Measurements from ENCODE around the gene MLNR. TPM values are rescaled to one million over a fixed set of nuclear protein-coding genes. Genes with fewer than 3 reads are reported as not detected.

The MLNR gene
- total and polyA plus RNA-seq, 4 donors = 0.21 TPM; not detected in 3

- H3K36me3 ChIP-seq (ENCODE audit: control insufficient read depth, insufficient read depth, low read length) = peaks cover 3% of the 10 kb centered on the region
- no peak overlapping the region for H3K27ac ChIP-seq (ENCODE audit: low read depth, low read length)
- no peak overlapping the region for H3K4me3 ChIP-seq (ENCODE audit: low read depth, low read length)
- H3K9me3 ChIP-seq (ENCODE audit: control insufficient read depth, insufficient read depth, low read length) = no peaks in the 10 kb centered on the region
- WGBS (ENCODE audit: insufficient coverage) = 95% methylated on average over 4 of the region's 5 CpGs
- H3K27me3 ChIP-seq (ENCODE audit: control insufficient read depth, insufficient read depth, low read length) = no peaks in the 10 kb centered on the region
- peaks cover 8% of the 10 kb centered on the region for H3K4me1 ChIP-seq (ENCODE audit: control insufficient read depth, insufficient read depth, low read length)
- DNase-seq (ENCODE audit: low read depth in 4 of 6, low spot score in 6 of 6) = no peak
These were observed 9.5 kb upstream of the MLNR start for GRCh38 chr13:49210669-49211068.

- no peak overlapping the region for H3K4me3 ChIP-seq (ENCODE audit: low read depth, low read length)
- no CpG with 5 or more reads among the region's 1 CpG for WGBS (ENCODE audit: insufficient coverage)
These were observed 6.6 kb upstream of the MLNR start for GRCh38 chr13:49213539-49213938.

GRCh38 chr13:49213997-49214916 is 5.9 kb upstream of the MLNR start:
- no peaks in the 10 kb centered on the region for H3K36me3 ChIP-seq (ENCODE audit: control insufficient read depth, insufficient read depth, low read length)
- H3K27me3 ChIP-seq (ENCODE audit: control insufficient read depth, insufficient read depth, low read length) = peaks cover 21% of the 10 kb centered on the region
- peaks cover 15% of the 10 kb centered on the region for H3K4me1 ChIP-seq (ENCODE audit: control insufficient read depth, insufficient read depth, low read length)
- H3K4me3 ChIP-seq (ENCODE audit: low read depth, low read length) = no peak overlapping the region
- no peak overlapping the region for H3K27ac ChIP-seq (ENCODE audit: low read depth, low read length)
- peak in 1 of 6 donors; percentile 10 for DNase-seq (ENCODE audit: low read depth in 4 of 6, low spot score in 6 of 6)
- 41% methylated on average over 3 of the region's 6 CpGs for WGBS (ENCODE audit: insufficient coverage)
- no peaks in the 10 kb centered on the region for H3K9me3 ChIP-seq (ENCODE audit: control insufficient read depth, insufficient read depth, low read length)

More at GRCh38 chr13:49213539-49213938, 6.6 kb upstream of the MLNR start:
- H3K36me3 ChIP-seq (ENCODE audit: control insufficient read depth, insufficient read depth, low read length) = no peaks in the 10 kb centered on the region
- H3K27me3 ChIP-seq (ENCODE audit: control insufficient read depth, insufficient read depth, low read length) = peaks cover 13% of the 10 kb centered on the region
- DNase-seq (ENCODE audit: low read depth in 4 of 6, low spot score in 6 of 6) = no peak
- no peak overlapping the region for H3K27ac ChIP-seq (ENCODE audit: low read depth, low read length)
- H3K4me1 ChIP-seq (ENCODE audit: control insufficient read depth, insufficient read depth, low read length) = peaks cover 12% of the 10 kb centered on the region
- no peaks in the 10 kb centered on the region for H3K9me3 ChIP-seq (ENCODE audit: control insufficient read depth, insufficient read depth, low read length)

GRCh38 chr13:49214917-49215376 is 5.2 kb upstream of the MLNR start:
- no peak overlapping the region for H3K27ac ChIP-seq (ENCODE audit: low read depth, low read length)
- no peaks in the 10 kb centered on the region for H3K9me3 ChIP-seq (ENCODE audit: control insufficient read depth, insufficient read depth, low read length)
- no peaks in the 10 kb centered on the region for H3K36me3 ChIP-seq (ENCODE audit: control insufficient read depth, insufficient read depth, low read length)
- peaks cover 15% of the 10 kb centered on the region for H3K4me1 ChIP-seq (ENCODE audit: control insufficient read depth, insufficient read depth, low read length)
- H3K27me3 ChIP-seq (ENCODE audit: control insufficient read depth, insufficient read depth, low read length) = peaks cover 27% of the 10 kb centered on the region
- DNase-seq (ENCODE audit: low read depth in 4 of 6, low spot score in 6 of 6) = no peak
- no peak overlapping the region for H3K4me3 ChIP-seq (ENCODE audit: low read depth, low read length)
- WGBS (ENCODE audit: insufficient coverage) = 85% methylated on average over 2 of the region's 6 CpGs

GRCh38 chr13:49216334-49216733 is 3.8 kb upstream of the MLNR start:
- Histone ChIP-seq H3K27ac (ENCODE audit: low read depth, low read length) (no peak overlapping the region), H3K27me3 (ENCODE audit: control insufficient read depth, insufficient read depth, low read length) (peaks cover 37% of the 10 kb centered on the region), H3K9me3 (ENCODE audit: control insufficient read depth, insufficient read depth, low read length) (no peaks in the 10 kb centered on the region), H3K4me3 (ENCODE audit: low read depth, low read length) (no peak overlapping the region), H3K4me1 (ENCODE audit: control insufficient read depth, insufficient read depth, low read length) (peaks cover 23% of the 10 kb centered on the region), H3K36me3 (ENCODE audit: control insufficient read depth, insufficient read depth, low read length) (no peaks in the 10 kb centered on the region)
- DNase-seq (ENCODE audit: low read depth in 4 of 6, low spot score in 6 of 6) = no peak
- WGBS (ENCODE audit: insufficient coverage) = 100% methylated on average over 1 of the region's 6 CpGs

GRCh38 chr13:49217962-49218492 is 2.1 kb upstream of the MLNR start:
- H3K27ac ChIP-seq (ENCODE audit: low read depth, low read length) = no peak overlapping the region
- no peak overlapping the region for H3K4me3 ChIP-seq (ENCODE audit: low read depth, low read length)
- no peaks in the 10 kb centered on the region for H3K9me3 ChIP-seq (ENCODE audit: control insufficient read depth, insufficient read depth, low read length)
- 26% methylated on average over 17 of the region's 17 CpGs for WGBS (ENCODE audit: insufficient coverage)
- peaks cover 53% of the 10 kb centered on the region for H3K27me3 ChIP-seq (ENCODE audit: control insufficient read depth, insufficient read depth, low read length)
- no peak for DNase-seq (ENCODE audit: low read depth in 4 of 6, low spot score in 6 of 6)
- H3K4me1 ChIP-seq (ENCODE audit: control insufficient read depth, insufficient read depth, low read length) = peaks cover 25% of the 10 kb centered on the region
- H3K36me3 ChIP-seq (ENCODE audit: control insufficient read depth, insufficient read depth, low read length) = no peaks in the 10 kb centered on the region

GRCh38 chr13:49218493-49219051 is 1.6 kb upstream of the MLNR start:
- H3K27me3 ChIP-seq (ENCODE audit: control insufficient read depth, insufficient read depth, low read length) = peaks cover 56% of the 10 kb centered on the region
- H3K9me3 ChIP-seq (ENCODE audit: control insufficient read depth, insufficient read depth, low read length) = no peaks in the 10 kb centered on the region
- H3K4me1 ChIP-seq (ENCODE audit: control insufficient read depth, insufficient read depth, low read length) = peaks cover 25% of the 10 kb centered on the region
- DNase-seq (ENCODE audit: low read depth in 4 of 6, low spot score in 6 of 6) = peak in 1 of 6 donors; percentile 9
- H3K27ac ChIP-seq (ENCODE audit: low read depth, low read length) = no peak overlapping the region
- H3K4me3 ChIP-seq (ENCODE audit: low read depth, low read length) = no peak overlapping the region
- WGBS (ENCODE audit: insufficient coverage) = 11% methylated on average over 20 of the region's 25 CpGs
- H3K36me3 ChIP-seq (ENCODE audit: control insufficient read depth, insufficient read depth, low read length) = no peaks in the 10 kb centered on the region

- H3K4me3 ChIP-seq (ENCODE audit: low read depth, low read length) = peak overlapping the region; percentile 12
- 9% methylated on average over 17 of the region's 17 CpGs for WGBS (ENCODE audit: insufficient coverage)
- no peaks in the 10 kb centered on the region for H3K36me3 ChIP-seq (ENCODE audit: control insufficient read depth, insufficient read depth, low read length)
- peaks cover 61% of the 10 kb centered on the region for H3K27me3 ChIP-seq (ENCODE audit: control insufficient read depth, insufficient read depth, low read length)
- DNase-seq (ENCODE audit: low read depth in 4 of 6, low spot score in 6 of 6) = no peak
- peaks cover 24% of the 10 kb centered on the region for H3K4me1 ChIP-seq (ENCODE audit: control insufficient read depth, insufficient read depth, low read length)
- no peaks in the 10 kb centered on the region for H3K9me3 ChIP-seq (ENCODE audit: control insufficient read depth, insufficient read depth, low read length)
- no peak overlapping the region for H3K27ac ChIP-seq (ENCODE audit: low read depth, low read length)
These were observed 497 bp upstream of the MLNR start for GRCh38 chr13:49219647-49220035.

- Histone ChIP-seq H3K27me3 (ENCODE audit: control insufficient read depth, insufficient read depth, low read length) (peaks cover 64% of the 10 kb centered on the region), H3K36me3 (ENCODE audit: control insufficient read depth, insufficient read depth, low read length) (no peaks in the 10 kb centered on the region), H3K27ac (ENCODE audit: low read depth, low read length) (no peak overlapping the region), H3K9me3 (ENCODE audit: control insufficient read depth, insufficient read depth, low read length) (no peaks in the 10 kb centered on the region), H3K4me1 (ENCODE audit: control insufficient read depth, insufficient read depth, low read length) (peaks cover 17% of the 10 kb centered on the region), H3K4me3 (ENCODE audit: low read depth, low read length) (no peak overlapping the region)
- 2% methylated on average over 69 of the region's 73 CpGs for WGBS (ENCODE audit: insufficient coverage)
- DNase-seq (ENCODE audit: low read depth in 4 of 6, low spot score in 6 of 6) = peak in 1 of 6 donors; percentile 18
These were observed 885 bp downstream of the MLNR start for GRCh38 chr13:49220856-49221589.

Data from spinal cord (tissue), 10 donors.